GM10266 (cell line): ENCODE measurements around the gene MAP4.

Experiments
- DNase-seq: peaks from one replicate; pipeline ENCODE4 v3.0.0; 2012; ENCODE audit errors: extremely low spot score
- CTCF ChIP-seq: IDR thresholded peaks from 2 replicates; pipeline ENCODE4 v1.5.1; 2012; ENCODE audit warnings: mild to moderate bottlenecking, low read depth; ENCODE audit not compliant: control insufficient read depth, insufficient read depth; ENCODE audit errors: missing control alignments

Gene MAP4

GRCh38 chr3:47930979-47931378, 85.2 kb downstream of the MAP4 start:
- TF ChIP-seq CTCF = no peak
- no peak for DNase-seq

- no peak for DNase-seq
These were observed 99.5 kb downstream of the MAP4 start for GRCh38 chr3:47916696-47917095.

DNA sequence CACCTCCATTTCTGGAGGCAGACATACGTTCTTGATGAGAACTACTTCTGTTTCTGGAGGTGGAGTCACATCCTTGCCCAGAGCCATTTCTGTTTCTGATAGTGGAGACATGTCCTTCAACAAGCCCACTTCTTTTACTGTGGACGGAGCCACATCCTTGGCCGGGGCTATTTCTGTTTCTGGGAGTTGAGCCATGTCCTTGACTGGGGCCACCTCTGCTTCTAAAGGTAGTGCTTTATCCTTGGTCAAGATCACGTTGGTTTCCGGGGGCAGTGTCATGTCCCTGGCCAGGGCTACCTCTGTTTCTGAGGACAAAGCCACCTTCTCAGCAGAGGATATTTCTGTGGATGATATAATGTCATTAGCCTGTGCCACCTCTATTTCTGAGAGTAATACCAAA, 100.0 kb downstream of the MAP4 start:
- no peak for TF ChIP-seq CTCF
- DNase-seq = no peak

More at GRCh38 chr3:47916696-47917095, 99.5 kb downstream of the MAP4 start:
- TF ChIP-seq CTCF = no peak

DNA sequence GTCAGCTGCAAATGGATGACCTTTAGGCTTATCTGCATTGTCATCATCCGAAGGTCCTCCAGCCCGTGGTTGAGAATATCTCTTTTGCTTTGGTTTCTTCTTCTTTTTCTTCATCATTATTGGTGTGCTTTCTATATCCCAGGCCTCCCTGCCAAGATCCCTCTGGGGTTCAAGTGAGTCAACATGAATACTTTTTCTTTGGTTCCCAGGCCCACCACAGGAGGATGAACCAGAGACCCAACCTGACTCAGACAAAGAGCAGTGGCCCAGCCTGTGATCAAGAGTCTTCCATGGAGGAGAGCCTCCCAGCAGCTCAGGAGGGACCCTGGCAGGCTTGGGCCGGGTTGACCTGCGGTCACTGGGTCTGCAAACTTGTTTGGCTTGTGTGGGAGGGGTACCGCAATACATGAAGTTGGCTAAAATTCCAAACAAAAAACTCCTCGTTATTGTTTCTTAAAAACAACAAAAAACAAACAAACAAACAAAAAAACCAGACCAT, 104.2 kb downstream of the MAP4 start:
- no peak for DNase-seq
- no peak for TF ChIP-seq CTCF

- no peak for TF ChIP-seq CTCF
These were observed 105.3 kb downstream of the MAP4 start for GRCh38 chr3:47910777-47911440.

GRCh38 chr3:47910233-47910632, 106.0 kb downstream of the MAP4 start:
- no peak for TF ChIP-seq CTCF
- DNase-seq = no peak

More at GRCh38 chr3:47910777-47911440, 105.3 kb downstream of the MAP4 start:
- no peak for DNase-seq

GRCh38 chr3:47909607-47910006, 106.6 kb downstream of the MAP4 start:
- TF ChIP-seq CTCF = no peak

More at GRCh38 chr3:47909607-47910006, 106.6 kb downstream of the MAP4 start:
- no peak for DNase-seq
